Superior temporal gyrus (tissue), 1 donor: ENCODE results near the gene PTTG2.
"Not testable (repeated sequence)": the region's sequence is repeated elsewhere in the genome, so short reads cannot be mapped to it uniquely, and the experiment has no call there.

Source experiments
- DNase-seq: peaks from one replicate; pipeline ENCODE4 v3.0.0-alpha.2; 2016; ENCODE audit errors: extremely low spot score

Gene PTTG2

DNA sequence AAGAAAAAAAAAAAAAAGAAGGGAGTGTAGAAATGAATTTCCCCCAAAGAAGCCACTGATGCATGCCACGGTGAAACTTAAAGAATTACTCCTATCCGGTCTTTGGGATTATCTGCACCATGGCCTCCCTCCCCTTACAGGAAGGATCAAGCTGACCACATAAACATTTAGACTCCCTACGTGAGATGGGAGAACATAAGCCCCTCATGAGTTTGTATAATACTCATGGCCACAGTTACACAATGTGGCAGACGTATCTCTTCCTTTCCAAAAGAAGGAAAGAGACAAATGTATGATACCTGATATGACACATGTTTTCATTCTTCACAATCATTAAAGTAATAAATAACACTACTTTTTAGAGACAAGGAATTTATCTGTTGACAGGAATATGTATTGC is 3.3 kb upstream of the PTTG2 start:
- DNase-seq = no peak

DNA sequence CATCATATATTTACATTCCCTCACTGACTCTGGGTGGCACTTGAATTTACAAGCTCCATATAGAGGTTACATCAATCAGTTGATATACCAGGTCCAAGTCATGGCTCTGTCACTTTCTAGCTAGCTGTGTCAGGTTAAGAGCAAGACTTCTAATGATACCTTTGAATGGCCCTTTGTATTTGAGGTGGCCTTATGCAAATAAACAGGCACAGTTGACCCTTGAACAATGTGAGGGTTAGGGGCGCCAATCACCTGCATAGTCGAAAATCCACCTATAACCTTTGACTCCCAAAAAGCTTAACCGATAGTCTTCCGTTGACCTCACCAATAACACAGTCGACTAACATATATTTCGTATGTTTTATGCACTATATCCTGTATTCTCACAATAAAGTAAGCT is 1.3 kb upstream of the PTTG2 start:
- DNase-seq = no peak

DNA sequence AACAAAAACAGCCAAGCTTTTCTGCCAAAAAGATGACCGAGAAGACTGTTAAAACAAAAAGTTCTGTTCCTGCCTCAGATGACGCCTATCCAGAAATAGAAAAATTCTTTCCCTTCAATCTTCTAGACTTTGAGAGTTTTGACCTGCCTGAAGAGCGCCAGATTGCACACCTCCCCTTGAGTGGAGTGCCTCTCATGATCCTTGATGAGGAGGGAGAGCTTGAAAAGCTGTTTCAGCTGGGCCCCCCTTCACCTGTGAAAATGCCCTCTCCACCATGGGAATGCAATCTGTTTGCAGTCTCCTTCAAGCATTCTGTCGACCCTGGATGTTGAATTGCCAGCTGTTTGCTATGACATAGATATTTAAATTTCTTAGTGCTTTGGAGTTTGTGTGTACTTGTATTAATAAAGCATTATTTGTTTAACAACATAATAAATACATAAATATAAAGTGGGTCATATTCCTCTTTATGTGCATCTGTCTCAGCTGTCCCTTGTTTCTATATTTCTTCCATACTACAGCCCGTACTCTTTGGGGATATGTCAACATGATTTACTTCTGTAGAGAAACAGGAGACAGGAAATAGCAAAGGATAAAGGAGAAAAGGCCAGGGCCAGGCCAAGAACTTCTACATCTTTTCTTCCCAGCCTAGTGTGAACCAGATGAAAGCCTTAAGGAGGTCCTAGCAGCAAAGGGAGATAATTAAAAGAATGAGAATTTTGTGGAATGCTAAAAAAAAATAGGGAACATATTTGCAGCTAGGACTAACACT is 667 bp downstream of the PTTG2 start:
- DNase-seq = no peak

GRCh38 chr4:37964734-37965457 is 4.7 kb downstream of the PTTG2 start:
- DNase-seq = no peak

- DNase-seq = no peak
Observed at GRCh38 chr4:37966044-37966443, 5.8 kb downstream of the PTTG2 start.

GRCh38 chr4:37967736-37968135 is 7.5 kb downstream of the PTTG2 start:
- no peak for DNase-seq

- no peak for DNase-seq
Observed at GRCh38 chr4:37968747-37969146, 8.5 kb downstream of the PTTG2 start.

GRCh38 chr4:37970702-37971101 is 10.5 kb downstream of the PTTG2 start:
- DNase-seq = no peak

DNA sequence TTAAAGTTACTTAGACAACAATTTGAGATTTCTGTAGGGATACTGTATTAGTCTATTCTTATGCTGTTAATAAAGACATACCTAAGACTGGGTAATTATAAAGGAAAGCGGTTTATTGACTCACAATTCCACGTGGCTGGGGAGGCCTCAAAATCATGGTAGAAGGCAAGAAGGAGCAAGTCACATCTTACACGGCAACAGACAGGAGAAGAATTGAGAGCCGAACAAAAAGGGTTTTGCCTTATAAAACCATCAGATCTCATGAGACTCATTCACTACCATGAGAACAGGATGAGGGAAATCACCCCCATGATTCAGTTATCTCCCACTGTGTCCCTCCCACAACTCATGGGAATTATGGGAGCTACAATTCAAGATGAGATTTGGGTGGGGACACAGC is 11.0 kb downstream of the PTTG2 start:
- DNase-seq = no peak

- DNase-seq = no peak
Observed at GRCh38 chr4:37973441-37973840, 13.2 kb downstream of the PTTG2 start.

DNA sequence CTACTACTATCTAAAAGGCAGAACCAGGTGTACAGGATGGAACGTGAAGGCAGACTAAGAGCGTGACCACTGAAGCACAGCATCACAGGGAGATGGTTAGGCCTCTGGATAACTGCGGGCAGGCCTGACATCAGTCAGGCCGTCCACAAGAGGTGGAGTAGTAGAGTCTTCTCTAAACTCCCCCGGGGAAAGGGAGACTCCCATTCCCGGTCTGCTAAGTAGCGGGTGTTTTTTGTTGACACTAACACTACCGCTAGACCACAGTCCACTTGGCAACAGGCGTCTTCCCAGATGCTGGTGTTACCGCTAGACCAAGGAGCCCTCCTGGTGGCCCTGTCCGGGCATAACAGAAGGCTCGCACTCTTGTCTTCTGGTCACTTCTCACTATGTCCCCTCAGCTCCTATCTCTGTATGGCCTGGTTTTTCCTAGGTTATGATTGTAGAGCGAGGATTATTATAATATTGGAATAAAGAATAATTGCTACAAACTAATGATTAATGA is 15.2 kb downstream of the PTTG2 start:
- DNase-seq = not testable (repeated sequence)

DNA sequence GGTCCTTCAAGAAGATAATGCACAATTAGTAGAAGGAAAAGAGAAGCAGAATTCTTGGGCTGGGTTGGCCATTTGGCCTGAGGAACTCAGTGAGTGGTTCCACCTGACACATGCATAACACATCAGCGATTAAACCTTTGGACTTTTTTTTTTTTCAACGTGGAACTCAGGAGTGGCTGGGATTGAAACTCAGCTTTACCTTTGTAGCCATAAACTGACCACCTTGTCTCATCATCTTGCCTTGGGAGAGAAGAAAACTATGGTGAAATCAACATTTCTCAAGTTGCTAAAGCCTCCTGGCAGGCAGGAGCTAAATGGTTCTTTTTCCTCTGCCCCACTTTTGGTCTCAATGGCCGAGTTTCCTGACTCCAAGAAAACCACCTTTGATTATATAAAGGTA is 16.3 kb downstream of the PTTG2 start:
- DNase-seq = peak; percentile 33

GRCh38 chr4:37976991-37977470 is 16.8 kb downstream of the PTTG2 start:
- DNase-seq = no peak

- DNase-seq = peak; percentile 66
Observed at GRCh38 chr4:37977471-37978247, 17.5 kb downstream of the PTTG2 start.

DNA sequence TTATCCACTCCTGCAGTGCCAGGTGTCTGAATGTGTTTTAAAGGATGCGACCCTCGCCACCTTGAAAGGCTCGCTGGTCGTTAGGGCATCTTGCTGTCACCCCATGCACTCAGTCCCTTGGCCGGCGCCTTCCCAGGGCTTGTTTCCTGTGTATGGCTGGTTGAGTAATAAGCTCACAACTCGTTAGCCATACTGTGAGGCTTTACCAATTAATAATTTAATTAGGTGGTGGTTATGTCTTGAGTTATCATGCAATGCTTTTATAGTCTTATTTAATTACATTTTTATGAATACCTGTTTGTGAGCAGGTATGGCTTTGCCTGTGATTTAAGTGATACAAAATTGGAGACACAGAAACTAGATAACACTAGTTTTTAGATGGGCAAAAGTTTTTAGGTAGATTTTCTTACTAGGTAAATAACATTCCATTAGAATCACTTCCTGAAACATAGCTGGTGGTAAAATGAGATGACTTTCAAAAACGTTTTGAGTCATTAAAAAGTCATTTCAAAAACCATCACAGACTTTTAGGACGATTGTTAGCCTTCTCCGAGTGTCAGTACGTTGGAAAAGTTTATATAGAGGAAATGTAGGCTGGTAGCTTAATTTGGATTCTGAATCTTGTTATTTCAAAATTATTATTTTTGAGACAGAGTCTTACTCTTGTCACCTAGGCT is 18.2 kb downstream of the PTTG2 start:
- no peak for DNase-seq

- no peak for DNase-seq
Observed at GRCh38 chr4:37980246-37980645, 20.0 kb downstream of the PTTG2 start.

DNA sequence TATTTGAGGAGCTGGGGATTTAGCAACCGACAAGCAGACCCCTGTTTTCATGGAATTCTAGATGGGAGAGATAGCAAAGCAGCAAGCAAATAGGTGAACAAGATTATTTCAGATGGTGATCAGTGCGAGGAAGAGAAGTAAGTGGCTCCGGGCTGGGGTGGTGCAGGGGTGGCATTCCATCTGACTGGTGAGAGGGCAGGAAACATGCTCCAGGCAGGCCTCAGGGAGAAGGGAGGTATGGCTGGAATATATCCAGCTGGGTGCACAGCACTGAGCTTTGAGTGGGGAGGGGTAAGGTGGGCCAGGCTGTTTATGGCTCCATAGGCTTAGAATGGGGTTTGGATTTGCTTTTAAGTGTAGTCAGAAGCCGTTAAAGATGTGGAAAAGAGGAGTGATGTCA is 21.2 kb downstream of the PTTG2 start:
- no peak for DNase-seq

- DNase-seq = no peak
Observed at GRCh38 chr4:37981844-37982720, 21.9 kb downstream of the PTTG2 start.

GRCh38 chr4:37982736-37983135 is 22.5 kb downstream of the PTTG2 start:
- no peak for DNase-seq

DNA sequence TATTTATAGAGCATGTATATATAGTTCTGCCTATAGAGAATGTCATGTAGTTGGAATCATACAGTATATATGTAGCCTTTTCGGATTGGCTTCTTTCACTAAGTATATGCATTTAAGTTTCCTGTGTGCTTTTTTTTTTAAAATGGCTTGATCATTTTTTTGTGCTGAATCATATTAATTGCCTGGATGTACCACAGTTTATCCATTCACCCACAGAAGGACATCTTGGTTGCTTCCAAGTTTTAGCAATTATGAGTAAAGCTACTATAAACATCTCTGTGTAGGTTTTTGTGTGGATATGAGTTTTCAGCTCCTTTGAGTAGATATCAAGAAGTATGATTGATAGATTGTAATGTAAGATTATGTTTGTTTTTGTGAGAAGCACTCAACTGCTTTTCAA is 23.8 kb downstream of the PTTG2 start:
- DNase-seq = no peak
